Measurements from ENCODE around the gene PLA2G15.

GRCh38 chr16:68288252-68288650 is 43.1 kb downstream of the PLA2G15 start:
- TF ChIP-seq POLR2A (IDR thresholded peaks at IDR 0.05) = no peak
- no peak for TF ChIP-seq CTCF (IDR thresholded peaks at IDR 0.05)
